Anterior cingulate cortex (tissue), 58 donors: Measurements from ENCODE around the gene FAXDC2.
A peak's percentile ranks its signal among the peaks of the same experiment; 100 is the strongest.

Experiments
- DNase-seq, 58 donors: peaks; one replicate each; lab custom pipeline; 2025; lab: John Stamatoyannopoulos, UW

The FAXDC2 gene

GRCh38 chr5:154802050-154802449, 48.4 kb downstream of the FAXDC2 start:
- DNase-seq, result no peak

GRCh38 chr5:154801083-154801482, 49.3 kb downstream of the FAXDC2 start:
- no peak for DNase-seq

GRCh38 chr5:154800582-154800981, 49.8 kb downstream of the FAXDC2 start:
- DNase-seq, result no peak

GRCh38 chr5:154797762-154798161, 52.6 kb downstream of the FAXDC2 start:
- DNase-seq, result no peak

DNA sequence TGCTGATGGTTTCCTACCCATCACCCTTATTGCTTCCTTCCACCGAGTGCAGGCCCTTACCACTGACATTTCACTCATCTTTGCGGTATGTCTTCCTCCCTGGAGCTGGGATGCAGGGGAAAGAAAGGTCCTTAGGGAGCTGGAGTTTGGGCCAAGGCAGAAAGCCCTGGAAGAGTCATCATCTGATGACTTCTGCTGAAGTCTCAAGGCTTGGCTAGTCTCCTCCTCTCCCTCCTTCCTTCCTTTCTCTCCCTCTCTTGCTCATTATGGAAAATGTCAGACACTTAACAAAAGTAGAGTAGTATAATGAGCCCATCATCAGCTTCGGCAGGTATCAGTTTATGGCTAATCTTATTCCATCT, 55.2 kb downstream of the FAXDC2 start:
- no peak for DNase-seq

- no peak for DNase-seq
These were observed 55.7 kb downstream of the FAXDC2 start for GRCh38 chr5:154794525-154795234.

DNA sequence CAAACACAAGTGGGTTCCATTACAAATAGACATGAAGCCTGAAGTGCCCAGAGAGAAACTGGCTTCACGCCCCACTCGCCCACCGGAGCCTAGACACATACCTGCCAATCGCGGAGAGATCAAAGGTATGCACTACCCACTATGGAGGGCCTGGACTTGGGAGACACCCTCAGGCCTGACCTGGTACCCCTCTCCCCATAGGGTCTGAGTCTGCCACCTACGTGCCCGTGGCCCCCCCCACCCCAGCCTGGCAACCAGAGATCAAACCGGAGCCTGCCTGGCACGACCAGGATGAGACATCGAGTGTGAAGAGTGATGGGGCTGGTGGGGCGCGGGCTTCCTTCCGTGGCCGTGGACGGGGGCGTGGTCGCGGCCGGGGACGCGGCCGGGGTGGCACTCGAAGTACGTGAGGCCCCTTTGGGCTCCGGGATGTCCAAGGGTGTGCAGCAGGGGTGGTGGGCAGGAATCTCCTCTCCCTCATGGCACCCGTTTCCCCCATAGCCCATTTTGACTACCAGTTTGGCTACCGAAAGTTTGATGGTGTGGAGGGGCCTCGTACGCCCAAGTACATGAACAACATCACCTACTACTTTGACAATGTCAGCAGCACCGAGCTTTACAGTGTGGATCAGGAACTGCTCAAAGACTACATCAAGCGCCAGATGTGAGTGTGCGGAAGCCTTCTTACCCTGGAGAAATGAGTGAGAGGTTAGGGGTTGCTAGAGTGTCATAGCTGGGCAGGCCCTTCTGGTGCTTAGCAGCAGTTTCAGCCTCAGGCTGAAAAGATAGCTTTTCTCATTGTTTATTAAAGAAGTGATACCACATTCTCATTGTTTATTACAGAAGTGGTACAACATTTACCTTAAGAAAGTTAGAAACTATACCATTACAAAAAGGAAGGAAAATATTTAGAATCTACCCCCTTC, 56.5 kb downstream of the FAXDC2 start:
- no peak for DNase-seq

DNA sequence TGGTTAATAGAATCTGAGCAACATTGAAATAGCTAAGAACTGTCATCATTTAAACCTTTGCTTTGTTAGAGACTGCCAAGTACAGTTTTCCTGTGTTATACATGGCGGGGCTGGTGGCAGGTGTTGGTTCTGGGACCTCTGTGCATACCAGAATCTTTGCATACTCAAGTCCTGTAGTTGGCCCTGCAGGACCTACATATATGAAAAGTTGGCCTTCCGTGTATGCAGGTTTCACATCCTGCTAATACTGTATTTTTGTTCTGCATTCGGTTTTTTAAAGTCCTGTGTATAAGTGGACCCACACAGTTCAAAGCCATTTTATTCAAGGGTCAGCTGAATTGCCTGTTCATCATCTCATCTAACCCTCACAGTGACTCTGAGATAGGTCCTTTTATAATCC, 58.9 kb downstream of the FAXDC2 start:
- no peak for DNase-seq

DNA sequence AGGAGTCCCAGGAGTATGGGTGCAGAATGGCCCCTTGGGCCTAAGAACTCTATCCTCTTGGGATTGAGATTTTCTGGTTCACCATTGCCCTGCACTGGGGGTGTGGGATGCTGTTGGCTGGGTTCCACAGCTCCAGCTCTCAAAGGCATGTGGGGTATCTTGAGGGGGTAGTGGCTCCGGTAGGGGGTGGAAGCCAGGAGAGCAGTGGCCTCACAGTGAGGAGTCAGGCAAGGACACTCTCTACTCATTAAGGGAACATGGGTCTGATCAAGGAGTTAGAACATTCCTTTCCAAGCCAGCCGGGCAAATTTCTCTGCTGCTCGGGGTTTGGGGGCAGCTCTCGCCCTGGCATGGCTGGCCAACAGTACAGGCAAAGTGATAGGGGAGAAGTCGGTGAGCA, 62.2 kb downstream of the FAXDC2 start:
- no peak for DNase-seq

DNA sequence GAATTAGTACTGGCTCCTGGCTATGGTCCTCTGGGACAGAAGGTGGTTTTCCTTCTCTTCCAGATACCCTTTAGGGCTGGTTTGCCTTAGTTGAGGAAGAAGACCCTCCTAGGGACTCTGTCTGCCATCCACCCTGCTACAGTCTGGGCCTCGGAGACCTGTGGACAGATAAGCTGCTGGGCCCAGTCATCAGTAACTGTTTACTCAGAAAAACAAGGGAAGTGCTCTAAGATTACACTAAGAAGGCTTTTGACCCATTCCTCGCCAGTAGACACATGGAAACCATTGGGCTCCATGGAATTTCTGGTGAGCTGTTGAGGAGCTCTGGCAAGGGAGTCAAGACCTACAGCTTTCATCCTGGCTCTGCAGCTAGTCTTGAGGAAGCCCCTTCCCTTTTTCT, 64.0 kb downstream of the FAXDC2 start:
- DNase-seq, result no peak

- no peak for DNase-seq
These were observed 65.5 kb downstream of the FAXDC2 start for GRCh38 chr5:154784856-154785255.

DNA sequence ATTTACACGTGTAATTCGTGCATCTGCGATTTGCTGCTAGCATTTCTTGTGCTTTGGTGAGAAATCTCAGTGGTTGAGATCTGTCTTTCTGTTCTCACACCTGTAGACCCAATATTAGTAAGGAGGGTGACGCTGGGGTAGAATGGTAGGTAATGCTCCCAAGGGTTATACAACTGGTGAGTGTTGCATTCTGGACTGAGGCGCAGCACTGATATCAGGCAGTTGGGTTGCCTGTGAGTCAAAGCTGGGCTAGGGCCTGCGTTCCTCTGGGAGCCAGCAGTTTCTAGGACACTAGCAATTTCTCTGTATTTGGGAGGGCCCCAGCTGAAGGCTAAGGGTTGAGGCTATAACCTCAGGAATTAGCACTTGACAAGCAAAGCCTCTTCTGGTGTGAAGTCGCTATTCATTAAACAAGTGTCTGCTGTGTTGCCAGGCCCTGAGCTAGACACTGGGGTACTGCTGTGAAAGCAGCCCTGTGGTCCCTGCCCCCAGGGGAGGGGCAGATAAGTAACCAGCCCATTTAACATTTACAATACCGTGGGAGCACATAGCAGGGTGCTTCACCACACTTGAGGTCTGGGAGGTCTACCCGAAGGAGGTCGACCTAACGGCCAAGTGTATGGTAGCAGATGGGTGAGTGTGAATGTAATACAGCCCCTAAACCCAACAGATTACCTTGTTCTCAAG, 66.5 kb downstream of the FAXDC2 start:
- no peak for DNase-seq

GRCh38 chr5:154782812-154783592, 67.4 kb downstream of the FAXDC2 start:
- no peak for DNase-seq

GRCh38 chr5:154782326-154782725, 68.1 kb downstream of the FAXDC2 start:
- DNase-seq, result no peak

GRCh38 chr5:154780128-154780527, 70.3 kb downstream of the FAXDC2 start:
- no peak for DNase-seq

GRCh38 chr5:154779105-154779504, 71.3 kb downstream of the FAXDC2 start:
- DNase-seq, result no peak

- DNase-seq, result peak in 2 of 58 donors; percentile 4 to 9
These were observed 71.9 kb downstream of the FAXDC2 start for GRCh38 chr5:154778534-154778933.

GRCh38 chr5:154776167-154776566, 74.2 kb downstream of the FAXDC2 start:
- DNase-seq, result no peak

DNA sequence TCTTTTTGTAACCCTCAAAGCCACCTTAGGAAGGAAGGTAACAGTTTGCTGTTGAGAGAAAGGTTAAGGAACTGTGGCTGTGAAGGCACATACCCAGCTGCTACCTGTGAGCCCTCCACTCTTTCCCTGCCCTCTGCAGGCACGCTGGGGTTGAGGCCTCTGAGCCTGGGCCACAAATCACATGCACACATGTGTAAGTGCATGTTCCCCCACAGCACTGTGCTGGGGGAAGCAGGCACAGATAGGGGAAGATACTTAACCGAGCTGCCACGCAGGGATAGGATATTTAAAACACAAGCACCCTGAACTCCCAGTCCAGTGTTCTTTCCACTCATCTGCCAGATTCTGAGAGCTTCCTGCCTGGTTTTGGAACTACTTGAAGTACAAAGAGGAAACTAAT, 77.1 kb downstream of the FAXDC2 start:
- no peak for DNase-seq

DNA sequence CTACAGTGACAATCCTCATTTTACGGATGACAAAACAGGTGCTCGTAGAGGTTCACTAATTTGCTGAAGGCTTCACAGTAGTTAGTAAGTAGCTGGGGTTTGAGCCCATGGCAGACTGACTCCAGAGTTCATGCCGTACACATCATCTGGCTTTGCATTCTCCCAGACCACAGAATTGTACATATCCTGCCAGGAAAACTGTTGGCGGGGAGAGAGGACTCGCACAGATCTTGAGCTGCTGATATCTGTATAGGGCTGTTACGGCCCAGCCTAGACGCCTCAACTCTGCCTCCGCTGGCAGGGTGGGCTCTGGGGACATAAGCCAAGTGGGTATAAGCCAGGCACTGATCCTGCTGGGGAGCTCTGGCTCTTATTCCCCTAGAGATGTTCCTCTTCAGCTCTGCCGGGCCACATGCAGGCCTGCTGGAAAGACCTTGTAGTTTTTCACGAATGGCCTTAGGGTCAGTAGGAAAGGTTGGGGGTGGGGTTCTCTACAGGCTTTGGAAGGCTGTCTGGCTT, 79.0 kb downstream of the FAXDC2 start:
- DNase-seq, result peak in 6 of 58 donors; percentile 2 to 16 (median 11)
